Gastroesophageal sphincter (tissue), 4 donors: ENCODE measurements around the gene TMOD1. TPM values are rescaled to one million over a fixed set of nuclear protein-coding genes. Genes with fewer than 3 reads are reported as not detected.

ENCODE experiments used
- ATAC-seq: fragments of 150-250 bp; one replicate; pipeline ENCODE4 v1.9.1; 2016; ENCODE audit warnings: mild to moderate bottlenecking, moderate library complexity
- H3K27ac ChIP-seq, 4 donors: fragments of 200-600 bp; sonication (generic) in 3 of 4; 1 replicate in 3 of 4; 2 replicates in 1 of 4; pipeline ENCODE4 v1.5.1; 2016 to 2019
- H3K27me3 ChIP-seq: fragments of 200-600 bp; sonication (generic); one replicate; pipeline ENCODE4 v1.5.1; 2019
- H3K36me3 ChIP-seq, 2 donors: fragments of 200-600 bp; sonication (generic); one replicate each; pipeline ENCODE4 v1.5.1; 2019; ENCODE audit warnings: control low read depth in 1 of 2
- H3K4me1 ChIP-seq, 3 donors: fragments of 200-600 bp; sonication (generic); 1 replicate in 2 of 3; 2 replicates in 1 of 3; pipeline ENCODE4 v1.5.1; 2016 to 2019; ENCODE audit warnings: control low read depth in 2 of 3
- H3K4me3 ChIP-seq, 2 donors: fragments of 200-600 bp; sonication (generic); one replicate each; pipeline ENCODE4 v1.5.1; 2019; ENCODE audit warnings: mild to moderate bottlenecking in 1 of 2, moderate library complexity in 1 of 2
- H3K9me3 ChIP-seq, 3 donors: fragments of 200-600 bp; sonication (generic); one replicate each; pipeline ENCODE4 v1.5.1; 2017 to 2019; ENCODE audit warnings: control low read depth in 2 of 3
- EP300 ChIP-seq: sonication (generic); formaldehyde crosslinking; IDR thresholded peaks from one replicate; pipeline ENCODE4 v1.6.1; 2017; ENCODE audit warnings: antibody characterized with exemption, mild to moderate bottlenecking
- POLR2A ChIP-seq, 2 donors: fragments of 450-650 bp; IDR thresholded peaks; one replicate each; pipeline ENCODE4 v1.6.1; 2017; ENCODE audit warnings: antibody characterized with exemption in 2 of 2, mild to moderate bottlenecking in 2 of 2, moderate library complexity in 1 of 2
- POLR2AphosphoS5 ChIP-seq: sonication (generic); formaldehyde crosslinking; IDR thresholded peaks from one replicate; pipeline ENCODE4 v1.6.1; 2017; ENCODE audit warnings: antibody characterized with exemption
- WGBS, 2 donors: methylation state at CpG; one replicate each; pipeline ENCODE4 v1.1.5; 2018; ENCODE audit warnings: low coverage in 1 of 2; 5-methylcytosine and 5-hydroxymethylcytosine counted together
- total RNA-seq, 4 donors: library from RNA; depleted of rRNA; stranded (reverse); fragments of >200 nt; gene quantifications; one replicate each; pipeline ENCODE4 v1.1.0, GENCODE V29; 2016
- TF ChIP-seq, protein P1 (sequence below), 4 experiments: fragments of 200-600 bp in 2 of 4; fragments of 450-650 bp in 2 of 4; sonication (generic) in 1 of 4; IDR thresholded peaks; one replicate each; pipeline ENCODE4 v1.5.1; 2017 to 2019; ENCODE audit warnings: antibody characterized with exemption in 4 of 4, mild to moderate bottlenecking in 2 of 4, moderate library complexity in 2 of 4

Gene TMOD1
- total RNA-seq, 4 donors from 2014 or later = 38.6 to 99.6 (median 76.7) TPM

DNA sequence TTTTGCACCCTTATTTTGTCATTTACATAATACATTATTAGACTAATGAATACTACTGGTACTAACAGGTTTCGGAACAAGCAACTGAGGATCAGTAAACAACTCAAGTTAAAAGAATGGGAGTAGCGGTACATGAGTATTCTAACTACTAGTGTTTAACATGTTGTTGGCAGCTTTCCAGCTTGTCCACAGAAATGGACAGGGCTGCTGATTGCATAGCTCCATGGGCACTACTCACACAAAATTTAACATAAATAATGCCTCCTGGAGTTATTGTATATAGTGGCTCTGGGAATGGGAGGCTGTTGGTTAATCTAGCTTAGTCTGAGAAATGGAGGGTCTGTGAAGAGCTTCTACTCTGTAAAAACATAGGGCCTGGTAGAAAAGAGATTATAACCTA is 138.9 kb downstream of the TMOD1 start:
- no peaks in the 10 kb centered on the region for H3K27me3 ChIP-seq
- no peak for ATAC-seq
- 73 to 80% methylated on average over 2 of the region's 2 CpGs for WGBS, 2 donors
- no peaks in the 10 kb centered on the region for H3K9me3 ChIP-seq
- no peak overlapping the region for H3K27ac ChIP-seq
- H3K4me1 ChIP-seq = peaks cover 0 to 46% (median 12%) of the 10 kb centered on the region in 3 donors
- H3K36me3 ChIP-seq = peaks cover 0 to 39% of the 10 kb centered on the region in 2 donors
- no peak for TF ChIP-seq EP300
- TF ChIP-seq, protein P1, sequence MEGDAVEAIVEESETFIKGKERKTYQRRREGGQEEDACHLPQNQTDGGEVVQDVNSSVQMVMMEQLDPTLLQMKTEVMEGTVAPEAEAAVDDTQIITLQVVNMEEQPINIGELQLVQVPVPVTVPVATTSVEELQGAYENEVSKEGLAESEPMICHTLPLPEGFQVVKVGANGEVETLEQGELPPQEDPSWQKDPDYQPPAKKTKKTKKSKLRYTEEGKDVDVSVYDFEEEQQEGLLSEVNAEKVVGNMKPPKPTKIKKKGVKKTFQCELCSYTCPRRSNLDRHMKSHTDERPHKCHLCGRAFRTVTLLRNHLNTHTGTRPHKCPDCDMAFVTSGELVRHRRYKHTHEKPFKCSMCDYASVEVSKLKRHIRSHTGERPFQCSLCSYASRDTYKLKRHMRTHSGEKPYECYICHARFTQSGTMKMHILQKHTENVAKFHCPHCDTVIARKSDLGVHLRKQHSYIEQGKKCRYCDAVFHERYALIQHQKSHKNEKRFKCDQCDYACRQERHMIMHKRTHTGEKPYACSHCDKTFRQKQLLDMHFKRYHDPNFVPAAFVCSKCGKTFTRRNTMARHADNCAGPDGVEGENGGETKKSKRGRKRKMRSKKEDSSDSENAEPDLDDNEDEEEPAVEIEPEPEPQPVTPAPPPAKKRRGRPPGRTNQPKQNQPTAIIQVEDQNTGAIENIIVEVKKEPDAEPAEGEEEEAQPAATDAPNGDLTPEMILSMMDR (IDR thresholded peaks at IDR 0.05) = no peak
- TF ChIP-seq POLR2AphosphoS5 = no peak
- no peak for TF ChIP-seq POLR2A (IDR thresholded peaks at IDR 0.05)
- H3K4me3 ChIP-seq = no peak overlapping the region

DNA sequence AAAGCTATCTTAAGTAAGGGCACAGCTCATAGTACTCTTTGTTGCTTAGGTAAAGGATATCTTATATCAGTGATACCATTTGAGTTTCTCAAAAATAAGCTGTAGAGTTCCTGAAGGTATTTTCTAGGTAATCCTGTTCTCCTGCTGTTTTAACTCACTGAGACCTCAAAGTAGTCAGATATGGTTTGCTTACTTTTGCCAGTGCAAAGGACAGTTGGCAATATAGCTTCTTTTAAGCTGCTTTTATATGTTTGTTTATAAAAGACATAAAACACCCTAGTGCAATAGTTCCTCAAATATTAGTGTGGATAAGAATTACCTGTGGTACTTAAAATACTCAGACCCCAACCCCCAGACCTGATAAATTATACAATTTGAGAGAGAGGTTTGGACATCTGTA is 144.3 kb downstream of the TMOD1 start:
- peaks cover 0 to 93% of the 10 kb centered on the region in 2 donors for H3K36me3 ChIP-seq

DNA sequence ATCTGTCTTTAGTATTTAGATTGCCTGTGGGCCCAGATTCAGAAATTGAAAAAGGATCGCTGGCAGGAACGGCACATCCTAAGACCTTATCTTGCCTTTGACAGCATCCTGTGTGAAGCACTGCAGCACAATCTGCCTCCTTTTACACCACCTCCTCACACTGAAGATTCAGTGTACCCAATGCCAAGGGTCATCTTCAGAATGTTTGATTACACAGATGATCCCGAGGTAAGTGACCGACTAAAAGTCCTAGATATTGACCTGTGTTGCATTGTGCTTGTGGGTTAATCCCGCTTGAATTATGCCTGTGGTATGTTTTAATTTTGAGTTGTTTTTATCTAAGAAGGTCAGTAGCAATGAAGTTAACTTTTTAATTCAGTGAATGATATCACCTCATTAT is 146.5 kb downstream of the TMOD1 start:
- ATAC-seq = no peak

More for the DNA sequence above, 144.3 kb downstream of the TMOD1 start:
- no peaks in the 10 kb centered on the region for H3K27me3 ChIP-seq
- no peak overlapping the region for H3K27ac ChIP-seq
- no peak overlapping the region for H3K4me3 ChIP-seq
- H3K9me3 ChIP-seq = no peaks in the 10 kb centered on the region
- no peak for TF ChIP-seq POLR2A (IDR thresholded peaks at IDR 0.05)
- ATAC-seq = no peak
- peaks cover 0 to under 1% (median 0%) of the 10 kb centered on the region in 3 donors for H3K4me1 ChIP-seq

More for the DNA sequence above, 146.5 kb downstream of the TMOD1 start:
- H3K4me3 ChIP-seq = no peak overlapping the region
- TF ChIP-seq, protein P1 (IDR thresholded peaks at IDR 0.05) = no peak
- no peak for TF ChIP-seq POLR2AphosphoS5
- no peak for TF ChIP-seq POLR2A (IDR thresholded peaks at IDR 0.05)
- TF ChIP-seq EP300 = no peak
- H3K27ac ChIP-seq = no peak overlapping the region
- peaks cover 0 to 97% of the 10 kb centered on the region in 2 donors for H3K36me3 ChIP-seq
- no peaks in the 10 kb centered on the region for H3K9me3 ChIP-seq
- no peaks in the 10 kb centered on the region for H3K27me3 ChIP-seq
- WGBS, 2 donors = 93 to 98% methylated on average over 3 to 5 of the region's 5 CpGs
- H3K4me1 ChIP-seq = no peaks in the 10 kb centered on the region

Other genes starting within 250 kb of the TMOD1 start
- gene CCDC180, start 194.0 kb upstream of the TMOD1 start, total RNA-seq = 1 to 10 TPM in 3 of 4 donors, under 1 TPM in 1; 0.12 to 9.8 (median 4.1) TPM
- 10 to 100 TPM; 10.1 to 21.4 (median 18.6) TPM for gene TDRD7, start 89.6 kb upstream of the TMOD1 start, total RNA-seq
- gene TSTD2, start 131.7 kb downstream of the TMOD1 start, total RNA-seq = 10 to 100 TPM; 20.0 to 33.8 (median 30.8) TPM
- 100 to 1,000 TPM in 1 of 4 donors, 10 to 100 TPM in 3; 16.1 to 234 (median 24.1) TPM for gene NCBP1, start 132.2 kb downstream of the TMOD1 start, total RNA-seq
- gene XPA, start 195.7 kb downstream of the TMOD1 start, total RNA-seq = 10 to 100 TPM; 24.2 to 27.6 (median 25.8) TPM